Measurements from ENCODE around the gene TARS3. TPM values are rescaled to one million over a fixed set of nuclear protein-coding genes. Genes with fewer than 3 reads are reported as not detected.

TARS3 gene
- total RNA-seq, 1 experiment from 2014 or later = 9.5 TPM

DNA sequence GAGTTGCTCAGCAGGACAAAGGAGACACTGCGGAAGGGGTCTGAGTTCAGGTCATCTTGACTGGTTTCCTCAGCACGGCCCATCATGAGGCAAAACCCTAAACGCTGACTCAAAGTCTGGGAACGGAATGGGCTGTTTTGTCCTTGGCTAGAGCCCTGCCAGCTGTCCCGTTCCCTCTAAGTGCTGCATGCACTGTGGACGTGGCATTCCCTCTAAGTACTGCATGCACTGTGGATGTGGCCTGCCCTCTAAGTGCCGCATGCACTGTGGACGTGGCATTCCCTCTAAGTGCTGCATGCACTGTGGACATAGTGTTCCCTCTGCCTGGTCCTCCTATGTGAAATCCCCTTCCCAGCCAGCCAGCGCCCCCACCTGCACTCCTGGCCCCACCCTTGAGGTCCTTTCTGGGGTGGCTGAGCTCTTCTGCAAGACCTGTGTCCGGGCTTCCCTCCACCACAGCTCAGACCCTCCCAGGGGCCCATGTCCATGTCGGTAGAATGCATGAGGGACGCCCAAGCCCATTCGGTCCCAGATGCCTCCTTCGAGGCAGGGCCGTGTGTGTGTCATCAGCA is 108.8 kb downstream of the TARS3 start:
- ChIA-PET POLR2A (interaction anchor here (1.0 kb wide), 1 partner anchor 64 kb away, joined by 4 read pairs; no protein-coding TSS in a partner anchor), CTCF (no interaction called here)

DNA sequence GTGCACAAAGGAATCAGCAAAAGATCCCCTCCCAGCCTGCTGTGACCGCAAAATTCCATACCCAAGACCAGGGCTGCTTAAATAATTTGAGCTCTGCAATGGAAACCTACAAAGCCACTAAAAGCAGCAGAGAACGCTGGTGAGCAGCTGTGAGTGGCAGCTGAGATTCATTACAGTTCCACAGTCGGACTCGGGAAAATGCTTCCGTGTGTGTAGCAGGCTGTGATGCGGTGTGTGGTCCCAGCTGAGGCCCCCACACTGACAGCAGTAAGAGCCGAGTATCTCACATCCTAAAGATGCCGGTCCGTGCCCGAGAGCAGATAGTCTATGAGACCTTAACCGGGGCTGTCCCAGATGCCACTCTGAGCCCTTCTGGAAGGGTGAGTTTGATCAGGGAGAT is 109.5 kb downstream of the TARS3 start:
- peaks cover 28% of the 10 kb centered on the region for H3K4me1 Mint-ChIP-seq
- POLR2A ChIA-PET = interaction anchor here (0.7 kb wide), 1 partner anchor 13 kb away, joined by 3 read pairs; no protein-coding TSS in a partner anchor
- no peak overlapping the region for H3K27ac Mint-ChIP-seq
- DNase-seq (ENCODE audit: low spot score) (no peak), ATAC-seq (no peak)
- H3K4me3 Mint-ChIP-seq = no peak overlapping the region
- peaks cover 14% of the 10 kb centered on the region for H3K27me3 Mint-ChIP-seq (ENCODE audit: low read depth)
- H3K9me3 Mint-ChIP-seq = no peaks in the 10 kb centered on the region
- no peak for TF ChIP-seq ZNF263 (CRISPR knock-in tag; IDR thresholded peaks at IDR 0.05; ENCODE audit: low read depth)
- no peak for TF ChIP-seq ZNF317 (CRISPR knock-in tag; IDR thresholded peaks at IDR 0.05; ENCODE audit: borderline replicate concordance, low read depth)
- TF ChIP-seq ZNF416 (CRISPR knock-in tag; IDR thresholded peaks at IDR 0.05) = no peak
- TF ChIP-seq NR2C2 (CRISPR knock-in tag; IDR thresholded peaks at IDR 0.05) = no peak
- TF ChIP-seq, protein P1, sequence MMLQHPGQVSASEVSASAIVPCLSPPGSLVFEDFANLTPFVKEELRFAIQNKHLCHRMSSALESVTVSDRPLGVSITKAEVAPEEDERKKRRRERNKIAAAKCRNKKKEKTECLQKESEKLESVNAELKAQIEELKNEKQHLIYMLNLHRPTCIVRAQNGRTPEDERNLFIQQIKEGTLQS (CRISPR knock-in tag; conservative IDR thresholded peaks at IDR 0.05) = no peak
- TF ChIP-seq TEAD4 (CRISPR knock-in tag; IDR thresholded peaks at IDR 0.05) = no peak
- H3K36me3 Mint-ChIP-seq = no peaks in the 10 kb centered on the region
- CTCF ChIA-PET = no interaction called here

More for the DNA sequence above, 108.8 kb downstream of the TARS3 start:
- TF ChIP-seq SOX15 (CRISPR knock-in tag; IDR thresholded peaks at IDR 0.05) (no peak), JAZF1 (CRISPR knock-in tag; IDR thresholded peaks at IDR 0.05) (no peak)
- TF ChIP-seq, protein P2, sequence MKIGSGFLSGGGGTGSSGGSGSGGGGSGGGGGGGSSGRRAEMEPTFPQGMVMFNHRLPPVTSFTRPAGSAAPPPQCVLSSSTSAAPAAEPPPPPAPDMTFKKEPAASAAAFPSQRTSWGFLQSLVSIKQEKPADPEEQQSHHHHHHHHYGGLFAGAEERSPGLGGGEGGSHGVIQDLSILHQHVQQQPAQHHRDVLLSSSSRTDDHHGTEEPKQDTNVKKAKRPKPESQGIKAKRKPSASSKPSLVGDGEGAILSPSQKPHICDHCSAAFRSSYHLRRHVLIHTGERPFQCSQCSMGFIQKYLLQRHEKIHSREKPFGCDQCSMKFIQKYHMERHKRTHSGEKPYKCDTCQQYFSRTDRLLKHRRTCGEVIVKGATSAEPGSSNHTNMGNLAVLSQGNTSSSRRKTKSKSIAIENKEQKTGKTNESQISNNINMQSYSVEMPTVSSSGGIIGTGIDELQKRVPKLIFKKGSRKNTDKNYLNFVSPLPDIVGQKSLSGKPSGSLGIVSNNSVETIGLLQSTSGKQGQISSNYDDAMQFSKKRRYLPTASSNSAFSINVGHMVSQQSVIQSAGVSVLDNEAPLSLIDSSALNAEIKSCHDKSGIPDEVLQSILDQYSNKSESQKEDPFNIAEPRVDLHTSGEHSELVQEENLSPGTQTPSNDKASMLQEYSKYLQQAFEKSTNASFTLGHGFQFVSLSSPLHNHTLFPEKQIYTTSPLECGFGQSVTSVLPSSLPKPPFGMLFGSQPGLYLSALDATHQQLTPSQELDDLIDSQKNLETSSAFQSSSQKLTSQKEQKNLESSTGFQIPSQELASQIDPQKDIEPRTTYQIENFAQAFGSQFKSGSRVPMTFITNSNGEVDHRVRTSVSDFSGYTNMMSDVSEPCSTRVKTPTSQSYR (CRISPR knock-in tag; IDR thresholded peaks at IDR 0.05) = peak; percentile 23; the same call in 1 of the 2 replicates
- DNase-seq (ENCODE audit: low spot score) = no peak
- Mint-ChIP-seq H3K4me1 (peaks cover 28% of the 10 kb centered on the region), H3K4me3 (peak overlapping the region; percentile 51), H3K27me3 (ENCODE audit: low read depth) (peaks cover 14% of the 10 kb centered on the region), H3K36me3 (no peaks in the 10 kb centered on the region), H3K9me3 (no peaks in the 10 kb centered on the region), H3K27ac (no peak overlapping the region)
- no peak for ATAC-seq

DNA sequence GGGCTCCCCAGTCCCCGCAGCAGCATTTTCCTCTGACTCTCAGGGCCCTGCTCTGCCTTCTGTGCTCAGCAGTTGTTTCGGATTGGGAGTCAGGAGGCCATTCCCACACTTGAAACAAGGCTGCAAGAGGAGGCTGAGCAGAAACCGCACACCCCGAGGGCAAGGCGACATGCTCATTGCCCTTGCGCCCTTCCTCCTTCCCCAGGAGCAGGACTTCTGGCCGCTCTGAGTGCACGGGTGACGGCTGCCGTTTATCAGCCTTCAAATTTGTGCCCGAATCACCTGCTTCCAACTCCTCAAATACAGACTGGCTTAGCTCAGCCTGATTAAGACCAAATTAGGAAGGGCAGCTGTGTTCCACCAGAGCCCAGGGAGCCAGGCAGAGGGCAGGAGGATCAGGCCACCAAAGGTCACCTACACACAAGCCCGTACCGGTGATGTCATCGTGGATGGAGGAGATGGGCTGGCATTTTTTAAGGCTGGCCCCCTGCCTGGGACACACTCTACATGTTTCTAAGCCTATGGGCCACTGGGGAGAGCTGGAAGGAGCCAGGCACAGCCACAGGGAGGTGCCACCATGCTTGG is 110.2 kb downstream of the TARS3 start:
- DNase-seq (ENCODE audit: low spot score) (no peak), ATAC-seq (no peak)
- H3K4me1 Mint-ChIP-seq = peaks cover 28% of the 10 kb centered on the region
- ChIA-PET POLR2A (no interaction called here), CTCF (no interaction called here)
- no peaks in the 10 kb centered on the region for H3K9me3 Mint-ChIP-seq
- no peak overlapping the region for H3K27ac Mint-ChIP-seq
- H3K27me3 Mint-ChIP-seq (ENCODE audit: low read depth) = peaks cover 14% of the 10 kb centered on the region
- no peaks in the 10 kb centered on the region for H3K36me3 Mint-ChIP-seq
- no peak overlapping the region for H3K4me3 Mint-ChIP-seq
- TF ChIP-seq NR3C1 (CRISPR knock-in tag; conservative IDR thresholded peaks at IDR 0.05; ENCODE audit: low read depth) (no peak), FOXK1 (CRISPR knock-in tag; IDR thresholded peaks at IDR 0.05) (no peak), MYBL2 (CRISPR knock-in tag; IDR thresholded peaks at IDR 0.05) (no peak), ZNF671 (CRISPR knock-in tag; IDR thresholded peaks at IDR 0.05) (no peak), ZBTB21 (CRISPR knock-in tag; IDR thresholded peaks at IDR 0.05; ENCODE audit: borderline replicate concordance) (no peak), NR2C2 (CRISPR knock-in tag; IDR thresholded peaks at IDR 0.05) (no peak), OVOL2 (CRISPR knock-in tag; IDR thresholded peaks at IDR 0.05; ENCODE audit: borderline replicate concordance) (no peak), FOXP1 (CRISPR knock-in tag; IDR thresholded peaks at IDR 0.05; ENCODE audit: borderline replicate concordance) (no peak)
- TF ChIP-seq, protein P3, sequence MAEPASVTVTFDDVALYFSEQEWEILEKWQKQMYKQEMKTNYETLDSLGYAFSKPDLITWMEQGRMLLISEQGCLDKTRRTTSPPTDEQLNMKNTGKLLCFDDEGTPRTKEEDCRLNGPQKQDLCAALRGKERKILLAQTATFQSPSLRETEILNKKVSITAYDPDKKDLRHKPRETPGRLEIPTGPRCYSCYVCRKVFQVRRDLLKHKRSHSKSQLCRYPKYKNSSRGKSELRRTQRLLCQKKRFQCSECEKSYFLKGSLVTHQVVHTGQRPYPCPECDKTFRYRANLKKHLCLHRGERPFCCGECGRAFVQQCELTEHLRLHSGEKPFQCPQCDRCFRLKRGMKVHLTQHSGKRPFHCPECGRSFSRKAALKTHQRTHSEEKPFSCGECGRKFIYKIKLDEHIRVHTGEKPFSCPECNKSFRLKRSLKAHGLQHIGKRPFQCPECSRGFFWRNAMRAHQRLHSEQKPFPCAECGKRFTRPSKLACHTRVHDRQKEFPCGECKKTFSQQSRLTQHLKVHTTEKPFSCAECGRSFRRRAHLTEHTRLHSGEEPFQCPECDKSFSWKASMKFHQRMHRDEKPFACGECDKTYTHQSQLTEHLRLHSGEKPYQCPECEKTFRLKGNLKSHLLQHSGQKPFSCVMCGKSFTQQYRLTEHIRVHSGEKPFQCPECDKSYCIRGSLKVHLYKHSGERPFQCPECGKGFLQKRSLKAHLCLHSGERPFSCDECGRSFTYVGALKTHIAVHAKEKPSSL (CRISPR knock-in tag; conservative IDR thresholded peaks at IDR 0.05) = no peak
- TF ChIP-seq, protein P4, sequence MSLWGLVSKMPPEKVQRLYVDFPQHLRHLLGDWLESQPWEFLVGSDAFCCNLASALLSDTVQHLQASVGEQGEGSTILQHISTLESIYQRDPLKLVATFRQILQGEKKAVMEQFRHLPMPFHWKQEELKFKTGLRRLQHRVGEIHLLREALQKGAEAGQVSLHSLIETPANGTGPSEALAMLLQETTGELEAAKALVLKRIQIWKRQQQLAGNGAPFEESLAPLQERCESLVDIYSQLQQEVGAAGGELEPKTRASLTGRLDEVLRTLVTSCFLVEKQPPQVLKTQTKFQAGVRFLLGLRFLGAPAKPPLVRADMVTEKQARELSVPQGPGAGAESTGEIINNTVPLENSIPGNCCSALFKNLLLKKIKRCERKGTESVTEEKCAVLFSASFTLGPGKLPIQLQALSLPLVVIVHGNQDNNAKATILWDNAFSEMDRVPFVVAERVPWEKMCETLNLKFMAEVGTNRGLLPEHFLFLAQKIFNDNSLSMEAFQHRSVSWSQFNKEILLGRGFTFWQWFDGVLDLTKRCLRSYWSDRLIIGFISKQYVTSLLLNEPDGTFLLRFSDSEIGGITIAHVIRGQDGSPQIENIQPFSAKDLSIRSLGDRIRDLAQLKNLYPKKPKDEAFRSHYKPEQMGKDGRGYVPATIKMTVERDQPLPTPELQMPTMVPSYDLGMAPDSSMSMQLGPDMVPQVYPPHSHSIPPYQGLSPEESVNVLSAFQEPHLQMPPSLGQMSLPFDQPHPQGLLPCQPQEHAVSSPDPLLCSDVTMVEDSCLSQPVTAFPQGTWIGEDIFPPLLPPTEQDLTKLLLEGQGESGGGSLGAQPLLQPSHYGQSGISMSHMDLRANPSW (CRISPR knock-in tag; conservative IDR thresholded peaks at IDR 0.05; ENCODE audit: low read depth) = no peak
- TF ChIP-seq, protein P5, sequence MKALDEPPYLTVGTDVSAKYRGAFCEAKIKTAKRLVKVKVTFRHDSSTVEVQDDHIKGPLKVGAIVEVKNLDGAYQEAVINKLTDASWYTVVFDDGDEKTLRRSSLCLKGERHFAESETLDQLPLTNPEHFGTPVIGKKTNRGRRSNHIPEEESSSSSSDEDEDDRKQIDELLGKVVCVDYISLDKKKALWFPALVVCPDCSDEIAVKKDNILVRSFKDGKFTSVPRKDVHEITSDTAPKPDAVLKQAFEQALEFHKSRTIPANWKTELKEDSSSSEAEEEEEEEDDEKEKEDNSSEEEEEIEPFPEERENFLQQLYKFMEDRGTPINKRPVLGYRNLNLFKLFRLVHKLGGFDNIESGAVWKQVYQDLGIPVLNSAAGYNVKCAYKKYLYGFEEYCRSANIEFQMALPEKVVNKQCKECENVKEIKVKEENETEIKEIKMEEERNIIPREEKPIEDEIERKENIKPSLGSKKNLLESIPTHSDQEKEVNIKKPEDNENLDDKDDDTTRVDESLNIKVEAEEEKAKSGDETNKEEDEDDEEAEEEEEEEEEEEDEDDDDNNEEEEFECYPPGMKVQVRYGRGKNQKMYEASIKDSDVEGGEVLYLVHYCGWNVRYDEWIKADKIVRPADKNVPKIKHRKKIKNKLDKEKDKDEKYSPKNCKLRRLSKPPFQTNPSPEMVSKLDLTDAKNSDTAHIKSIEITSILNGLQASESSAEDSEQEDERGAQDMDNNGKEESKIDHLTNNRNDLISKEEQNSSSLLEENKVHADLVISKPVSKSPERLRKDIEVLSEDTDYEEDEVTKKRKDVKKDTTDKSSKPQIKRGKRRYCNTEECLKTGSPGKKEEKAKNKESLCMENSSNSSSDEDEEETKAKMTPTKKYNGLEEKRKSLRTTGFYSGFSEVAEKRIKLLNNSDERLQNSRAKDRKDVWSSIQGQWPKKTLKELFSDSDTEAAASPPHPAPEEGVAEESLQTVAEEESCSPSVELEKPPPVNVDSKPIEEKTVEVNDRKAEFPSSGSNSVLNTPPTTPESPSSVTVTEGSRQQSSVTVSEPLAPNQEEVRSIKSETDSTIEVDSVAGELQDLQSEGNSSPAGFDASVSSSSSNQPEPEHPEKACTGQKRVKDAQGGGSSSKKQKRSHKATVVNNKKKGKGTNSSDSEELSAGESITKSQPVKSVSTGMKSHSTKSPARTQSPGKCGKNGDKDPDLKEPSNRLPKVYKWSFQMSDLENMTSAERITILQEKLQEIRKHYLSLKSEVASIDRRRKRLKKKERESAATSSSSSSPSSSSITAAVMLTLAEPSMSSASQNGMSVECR (CRISPR knock-in tag; IDR thresholded peaks at IDR 0.05; ENCODE audit: borderline replicate concordance) = no peak
